ENCODE results near the gene MCC. TPM values are rescaled to one million over a fixed set of nuclear protein-coding genes. Genes with fewer than 3 reads are reported as not detected.

MCC gene
- total RNA-seq, 3 donors from 2014 or later, result 24.3 to 46.5 (median 29.4) TPM

GRCh38 chr5:113232221-113232620, 256.0 kb downstream of the MCC start:
- Histone ChIP-seq H3K36me3 (no peaks in the 10 kb centered on the region), H3K27me3 (no peaks in the 10 kb centered on the region), H3K4me3 (no peak overlapping the region), H3K4me1 (peaks cover 0 to 9% of the 10 kb centered on the region in 2 donors), H3K27ac (no peak overlapping the region), H3K9me3 (no peaks in the 10 kb centered on the region)
- intact Hi-C loops (cut with DNase I; ENCODE audit: low total_unique reads), result no loop called here
- no peak for DNase-seq (ENCODE audit: low spot score in 2 of 2)
- no peak for TF ChIP-seq POLR2AphosphoS5 (IDR thresholded peaks at IDR 0.05)
- no peak for TF ChIP-seq POLR2A (IDR thresholded peaks at IDR 0.05)
- no peak for TF ChIP-seq CTCF (IDR thresholded peaks at IDR 0.05)

GRCh38 chr5:113231653-113232000, 256.6 kb downstream of the MCC start:
- intact Hi-C loops (cut with DNase I; ENCODE audit: low total_unique reads), result no loop called here
- no peak for DNase-seq (ENCODE audit: low spot score in 2 of 2)
- H3K36me3 ChIP-seq, result no peaks in the 10 kb centered on the region
- H3K9me3 ChIP-seq, result no peaks in the 10 kb centered on the region
- no peak overlapping the region for H3K4me3 ChIP-seq
- no peak overlapping the region for H3K27ac ChIP-seq
- no peak for TF ChIP-seq CTCF (IDR thresholded peaks at IDR 0.05)
- no peak for TF ChIP-seq POLR2AphosphoS5 (IDR thresholded peaks at IDR 0.05)
- TF ChIP-seq POLR2A (IDR thresholded peaks at IDR 0.05), result no peak
- H3K4me1 ChIP-seq, result peaks cover 0 to 9% of the 10 kb centered on the region in 2 donors
- no peaks in the 10 kb centered on the region for H3K27me3 ChIP-seq

GRCh38 chr5:113230711-113231652, 257.3 kb downstream of the MCC start:
- Histone ChIP-seq H3K9me3 (no peaks in the 10 kb centered on the region), H3K27me3 (no peaks in the 10 kb centered on the region), H3K4me1 (peaks cover 0 to 9% of the 10 kb centered on the region in 2 donors), H3K4me3 (no peak overlapping the region), H3K36me3 (no peaks in the 10 kb centered on the region), H3K27ac (no peak overlapping the region)
- DNase-seq (ENCODE audit: low spot score in 2 of 2), result no peak
- TF ChIP-seq POLR2AphosphoS5 (IDR thresholded peaks at IDR 0.05), result no peak
- intact Hi-C loops (cut with DNase I; ENCODE audit: low total_unique reads), result no loop called here

- H3K4me1 ChIP-seq, result peaks cover 0 to 5% of the 10 kb centered on the region in 2 donors
Observed at GRCh38 chr5:113227798-113228197, 260.5 kb downstream of the MCC start.

GRCh38 chr5:113226116-113226736, 262.0 kb downstream of the MCC start:
- H3K4me1 ChIP-seq, result no peaks in the 10 kb centered on the region
- TF ChIP-seq POLR2AphosphoS5 (IDR thresholded peaks at IDR 0.05) (no peak), POLR2A (IDR thresholded peaks at IDR 0.05) (no peak), CTCF (IDR thresholded peaks at IDR 0.05) (no peak)
- intact Hi-C loops (cut with DNase I; ENCODE audit: low total_unique reads), result no loop called here

More at GRCh38 chr5:113227798-113228197, 260.5 kb downstream of the MCC start:
- Histone ChIP-seq H3K36me3 (no peaks in the 10 kb centered on the region), H3K9me3 (no peaks in the 10 kb centered on the region), H3K4me3 (no peak overlapping the region), H3K27me3 (no peaks in the 10 kb centered on the region), H3K27ac (no peak overlapping the region)
- no peak for DNase-seq (ENCODE audit: low spot score in 2 of 2)
- TF ChIP-seq CTCF (IDR thresholded peaks at IDR 0.05), result no peak
- no peak for TF ChIP-seq POLR2A (IDR thresholded peaks at IDR 0.05)
- no peak for TF ChIP-seq POLR2AphosphoS5 (IDR thresholded peaks at IDR 0.05)
- intact Hi-C loops (cut with DNase I; ENCODE audit: low total_unique reads), result no loop called here

More at GRCh38 chr5:113226116-113226736, 262.0 kb downstream of the MCC start:
- no peaks in the 10 kb centered on the region for H3K27me3 ChIP-seq
- no peak overlapping the region for H3K4me3 ChIP-seq
- H3K27ac ChIP-seq, result no peak overlapping the region
- H3K36me3 ChIP-seq, result no peaks in the 10 kb centered on the region
- H3K9me3 ChIP-seq, result no peaks in the 10 kb centered on the region
- DNase-seq (ENCODE audit: low spot score in 2 of 2), result no peak

Measured in breast epithelium (tissue), 4 donors.